GM18870 (cell line): ENCODE data around the gene TMEM52.
A peak's percentile ranks its signal among the peaks of the same experiment; 100 is the strongest.

Source experiments
- ATAC-seq: cut with Tn5 transposase; IDR thresholded peaks from one replicate; pipeline ENCODE4 v1.9.1; 2021; ENCODE audit warnings: moderate library complexity; ENCODE audit not compliant: unreplicated experiment

TMEM52 gene

GRCh38 chr1:1928231-1929101 lies 9.4 kb upstream of the TMEM52 start:
- no peak for ATAC-seq

GRCh38 chr1:1927751-1928150 lies 8.7 kb upstream of the TMEM52 start:
- ATAC-seq: no peak

GRCh38 chr1:1926886-1927660 lies 8.0 kb upstream of the TMEM52 start:
- no peak for ATAC-seq

GRCh38 chr1:1926346-1926811 lies 7.3 kb upstream of the TMEM52 start:
- ATAC-seq: no peak

- no peak for ATAC-seq
These were observed 6.6 kb upstream of the TMEM52 start for GRCh38 chr1:1925437-1926345.

- ATAC-seq: no peak
These were observed 5.8 kb upstream of the TMEM52 start for GRCh38 chr1:1924849-1925248.

- no peak for ATAC-seq
These were observed 5.3 kb upstream of the TMEM52 start for GRCh38 chr1:1924386-1924785.

GRCh38 chr1:1922956-1923833 lies 4.1 kb upstream of the TMEM52 start:
- ATAC-seq: no peak

- ATAC-seq: no peak
These were observed 3.5 kb upstream of the TMEM52 start for GRCh38 chr1:1922702-1922955.

- no peak for ATAC-seq
These were observed 3.0 kb upstream of the TMEM52 start for GRCh38 chr1:1921901-1922701.

GRCh38 chr1:1921459-1921862 lies 2.4 kb upstream of the TMEM52 start:
- ATAC-seq: no peak

GRCh38 chr1:1920608-1921458 lies 1.8 kb upstream of the TMEM52 start:
- no peak for ATAC-seq

GRCh38 chr1:1920057-1920607 lies 1.1 kb upstream of the TMEM52 start:
- no peak for ATAC-seq

- ATAC-seq: peak; percentile 75
These were observed 401 bp upstream of the TMEM52 start for GRCh38 chr1:1919304-1920056.

GRCh38 chr1:1917995-1918900 lies 831 bp downstream of the TMEM52 start:
- no peak for ATAC-seq

- no peak for ATAC-seq
These were observed 1.6 kb downstream of the TMEM52 start for GRCh38 chr1:1917304-1917976.
